ENCODE data around the gene CCDC85C. TPM values are rescaled to one million over a fixed set of nuclear protein-coding genes. Genes with fewer than 3 reads are reported as not detected.

Gene CCDC85C
- total RNA-seq, 1 experiment from 2014 or later: 33.2 TPM

DNA sequence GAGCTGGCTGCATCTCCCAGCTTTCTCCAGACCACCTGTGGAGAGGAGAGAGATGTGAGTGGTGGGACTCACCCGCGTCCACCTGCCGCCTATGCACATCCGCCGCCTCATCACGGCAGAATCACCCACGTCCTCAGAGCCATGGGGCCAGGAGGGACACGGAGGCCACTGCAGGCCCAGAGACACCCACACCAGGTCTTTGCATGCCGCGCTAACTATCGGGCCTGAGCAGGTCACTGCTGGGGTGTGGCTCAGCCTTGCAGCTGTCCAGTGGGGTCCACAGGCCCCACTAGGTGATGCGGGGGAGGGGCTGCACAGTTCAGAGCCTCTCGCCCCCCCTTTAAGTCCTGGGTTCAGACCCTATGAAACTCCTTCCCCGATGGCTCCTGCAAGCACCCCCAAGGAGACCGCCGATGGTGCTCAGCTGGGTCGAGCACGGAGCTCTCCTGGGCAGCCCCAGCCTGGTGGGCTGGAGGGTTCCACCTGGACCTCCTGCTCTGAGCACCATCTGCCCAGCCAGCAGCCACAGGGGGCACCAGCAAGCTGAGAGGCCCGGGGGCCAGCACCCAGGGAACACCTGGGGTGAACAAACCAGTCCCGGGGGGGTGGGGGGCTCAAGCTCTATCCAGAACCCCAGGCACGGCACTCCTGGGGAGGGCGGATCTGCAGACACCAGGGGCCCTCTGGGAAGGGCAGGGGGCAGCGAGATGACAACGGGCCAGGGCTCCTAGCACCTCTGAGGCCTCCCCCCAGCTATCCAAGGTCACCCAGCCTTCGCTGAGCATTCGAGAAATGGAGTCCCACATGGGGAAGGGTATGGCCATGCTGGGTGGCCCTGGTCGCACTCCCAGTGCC, 88.5 kb downstream of the CCDC85C start:
- Histone ChIP-seq H3T11ph (ENCODE audit: low read length) (no peak overlapping the region), H3K79me1 (ENCODE audit: insufficient read depth, low read depth, low read length, poor library complexity, severe bottlenecking) (no peaks in the 10 kb centered on the region), H3K79me2 (ENCODE audit: insufficient read depth, low read length) (no peaks in the 10 kb centered on the region), H3K27ac (ENCODE audit: insufficient read length, low read depth, low read length) (no peak overlapping the region), H3K27me3 (ENCODE audit: insufficient read depth, low read length) (no peaks in the 10 kb centered on the region), H2BK15ac (ENCODE audit: low read depth, low read length) (no peak overlapping the region), H3K23ac (ENCODE audit: insufficient read length, low read depth, low read length) (no peak overlapping the region), H3K4me2 (ENCODE audit: insufficient read depth, insufficient read length, low read length) (no peak overlapping the region), H2BK5ac (ENCODE audit: insufficient read length, low read length) (no peak overlapping the region), H4K91ac (ENCODE audit: insufficient read length, low read depth, low read length) (no peak overlapping the region), H3K4ac (ENCODE audit: low read depth, low read length) (no peak overlapping the region), H2AK5ac (ENCODE audit: insufficient read length, low read length) (no peak overlapping the region), H3K18ac (ENCODE audit: insufficient read length, low read depth, low read length) (no peak overlapping the region), H2AFZ (ENCODE audit: low read length) (no peak overlapping the region), H2BK120ac (ENCODE audit: low read depth, low read length, poor library complexity, severe bottlenecking) (no peak overlapping the region), H4K5ac (ENCODE audit: insufficient read length, low read depth, low read length) (no peak overlapping the region), H3K9me3 (ENCODE audit: control insufficient read depth, low read depth, low read length) (no peaks in the 10 kb centered on the region), H3K56ac (ENCODE audit: insufficient read length, low read depth, low read length) (no peak overlapping the region), H3K9ac (ENCODE audit: extremely low read depth, insufficient read length, low read length) (no peak overlapping the region), H3K4me1 (ENCODE audit: insufficient read depth, low read length) (no peaks in the 10 kb centered on the region), H4K20me1 (ENCODE audit: control insufficient read depth, insufficient read depth, insufficient read length) (peaks cover 3% of the 10 kb centered on the region), H3K14ac (ENCODE audit: insufficient read depth, low read length) (no peak overlapping the region), H3K23me2 (ENCODE audit: insufficient read length, low read depth, low read length, poor library complexity, severe bottlenecking) (no peaks in the 10 kb centered on the region), H2BK12ac (ENCODE audit: insufficient read length, low read depth, low read length) (no peak overlapping the region), H4K8ac (replicated peaks; ENCODE audit: insufficient read length, low read depth, low read length) (no peak overlapping the region), H2BK20ac (ENCODE audit: low read depth, low read length, poor library complexity, severe bottlenecking) (no peak overlapping the region)
- no peak for TF ChIP-seq CTCF (conservative IDR thresholded peaks at IDR 0.05)
- Mint-ChIP-seq H3K27me3 (ENCODE audit: low read depth) (no peaks in the 10 kb centered on the region), H3K27ac (no peak overlapping the region), H3K4me3 (no peak overlapping the region), H3K4me1 (peaks cover 3 to 4% of the 10 kb centered on the region in 2 experiments), H3K9me3 (no peaks in the 10 kb centered on the region), H3K36me3 (ENCODE audit: insufficient read depth in 1 of 3, low read depth in 3 of 3) (peaks cover 0 to 14% (median 13%) of the 10 kb centered on the region in 3 experiments; a peak in 4 of 7 replicates)
- peak; percentile 27 for DNase-seq
- no CpG with 5 or more reads among the region's 27 CpGs for WGBS (ENCODE audit: extremely low coverage, insufficient read length, low lambda C conversion rate)
